HepG2 (cell line): Measurements from ENCODE around the gene MTA1.

Source experiments
- CHD4 ChIP-seq: fragments of 200-600 bp; sonication (generic); IDR thresholded peaks from 2 replicates; pipeline ENCODE4 v1.7.0; 2017; ENCODE audit warnings: mild to moderate bottlenecking, low read length, borderline replicate concordance
- JUN ChIP-seq: sonication (generic); formaldehyde crosslinking; IDR thresholded peaks from 2 replicates; pipeline ENCODE4 v1.4.0; 2020; ENCODE audit warnings: mild to moderate bottlenecking, missing genetic modification reagents
- JUND ChIP-seq: sonication (generic); formaldehyde crosslinking; IDR thresholded peaks from 2 replicates; pipeline ENCODE4 v1.8.0; 2022; ENCODE audit warnings: mild to moderate bottlenecking, missing genetic modification reagents
- KMT2B ChIP-seq: IDR thresholded peaks from 2 replicates; pipeline ENCODE4 v1.6.1; 2016; ENCODE audit warnings: missing genetic modification reagents, missing compliant biosample characterization
- LCORL ChIP-seq, 2 experiments: fragments of 450-650 bp in 1 of 2; sonication (generic) in 1 of 2; formaldehyde crosslinking in 1 of 2; IDR thresholded peaks; 2 replicates each; pipeline versions ENCODE4 v1.5.0 to v1.6.1; 2017 to 2020; ENCODE audit warnings: antibody characterized with exemption in 1 of 2, missing genetic modification reagents in 1 of 2
- MXD4 ChIP-seq: IDR thresholded peaks from 2 replicates; pipeline ENCODE4 v1.6.1; 2016; ENCODE audit warnings: mild to moderate bottlenecking, missing biosample characterization, missing genetic modification reagents
- NR3C1 ChIP-seq: sonication (generic); formaldehyde crosslinking; IDR thresholded peaks from 2 replicates; pipeline ENCODE4 v1.4.0; 2020; ENCODE audit warnings: missing genetic modification reagents
- POLR2AphosphoS2 ChIP-seq: IDR thresholded peaks from 2 replicates; pipeline ENCODE4 v1.6.1; 2011; ENCODE audit warnings: low read depth, low read length, improper control_type of control experiment
- POLR2AphosphoS5 ChIP-seq: IDR thresholded peaks from 2 replicates; pipeline ENCODE4 v1.6.1; 2012; ENCODE audit warnings: low read depth, low read length
- RAD21 ChIP-seq: fragments of 450-650 bp; formaldehyde crosslinking; IDR thresholded peaks from 2 replicates; pipeline ENCODE4 v1.5.0; 2020; ENCODE audit warnings: mild to moderate bottlenecking
- TF ChIP-seq, protein P1 (sequence below): sonication (generic); formaldehyde crosslinking; IDR thresholded peaks from 2 replicates; pipeline ENCODE4 v1.5.0; 2020; ENCODE audit warnings: mild to moderate bottlenecking, missing genetic modification reagents, moderate library complexity

DNA sequence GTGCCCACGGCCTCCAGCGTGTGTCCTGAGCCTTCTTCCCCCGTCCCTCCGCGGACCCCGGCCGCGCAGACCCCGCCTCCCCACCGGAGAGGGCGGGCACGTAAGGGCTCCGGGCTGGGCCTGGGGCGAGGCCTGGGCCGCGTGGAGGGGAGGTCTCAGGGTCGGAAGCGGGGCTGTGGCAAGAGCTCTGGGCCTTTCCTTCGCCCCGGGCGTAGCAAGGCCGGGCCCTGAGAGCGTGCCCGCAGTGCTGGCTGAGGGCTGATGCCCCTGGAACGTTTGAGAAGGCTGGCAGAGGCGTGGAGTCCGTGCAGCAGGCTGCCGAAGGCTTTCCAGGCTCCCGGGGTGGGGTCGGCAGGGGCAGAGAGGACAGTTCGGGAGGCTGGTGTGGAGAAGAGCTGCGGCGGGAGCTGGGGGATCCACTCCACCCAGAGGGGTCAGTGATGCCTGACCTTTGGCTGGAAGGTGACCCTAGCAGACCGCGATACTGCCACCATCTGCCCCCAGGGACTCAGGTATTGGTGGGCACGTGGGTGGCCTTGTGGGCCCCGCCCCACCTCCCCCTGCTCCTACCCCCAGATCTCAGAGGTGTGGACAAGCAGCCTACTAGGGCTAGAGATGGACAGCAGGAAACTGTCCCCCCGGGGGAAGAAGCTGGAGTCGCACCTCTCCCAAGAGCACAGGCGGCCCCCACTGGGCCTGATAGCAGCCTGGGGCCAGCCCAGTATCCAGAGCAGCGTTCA, 20.7 kb upstream of the MTA1 start:
- TF ChIP-seq CHD4 (no peak), POLR2AphosphoS5 (peak; percentile 39), LCORL (IDR thresholded peaks at IDR 0.05) (no peak), LCORL (CRISPR knock-in tag; IDR thresholded peaks at IDR 0.05) (no peak; the same call in 1 of the 2 replicates), NR3C1 (no peak), RAD21 (CRISPR knock-in tag) (no peak), KMT2B (peak; percentile 53; the same call in 1 of the 2 replicates), JUND (CRISPR knock-in tag) (no peak; the same call in 1 of the 2 replicates), MXD4 (peak; percentile 81), JUN (CRISPR knock-in tag) (0 out of 2 replicates have a peak, but pooled peaks have one; percentile 41), POLR2AphosphoS2 (no peak)
- TF ChIP-seq, protein P1, sequence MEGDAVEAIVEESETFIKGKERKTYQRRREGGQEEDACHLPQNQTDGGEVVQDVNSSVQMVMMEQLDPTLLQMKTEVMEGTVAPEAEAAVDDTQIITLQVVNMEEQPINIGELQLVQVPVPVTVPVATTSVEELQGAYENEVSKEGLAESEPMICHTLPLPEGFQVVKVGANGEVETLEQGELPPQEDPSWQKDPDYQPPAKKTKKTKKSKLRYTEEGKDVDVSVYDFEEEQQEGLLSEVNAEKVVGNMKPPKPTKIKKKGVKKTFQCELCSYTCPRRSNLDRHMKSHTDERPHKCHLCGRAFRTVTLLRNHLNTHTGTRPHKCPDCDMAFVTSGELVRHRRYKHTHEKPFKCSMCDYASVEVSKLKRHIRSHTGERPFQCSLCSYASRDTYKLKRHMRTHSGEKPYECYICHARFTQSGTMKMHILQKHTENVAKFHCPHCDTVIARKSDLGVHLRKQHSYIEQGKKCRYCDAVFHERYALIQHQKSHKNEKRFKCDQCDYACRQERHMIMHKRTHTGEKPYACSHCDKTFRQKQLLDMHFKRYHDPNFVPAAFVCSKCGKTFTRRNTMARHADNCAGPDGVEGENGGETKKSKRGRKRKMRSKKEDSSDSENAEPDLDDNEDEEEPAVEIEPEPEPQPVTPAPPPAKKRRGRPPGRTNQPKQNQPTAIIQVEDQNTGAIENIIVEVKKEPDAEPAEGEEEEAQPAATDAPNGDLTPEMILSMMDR (CRISPR knock-in tag) = no peak; the same call in 1 of the 2 replicates
